Colonic mucosa (tissue), 4 donors: Measurements from ENCODE around the gene PRPF6. TPM values are rescaled to one million over a fixed set of nuclear protein-coding genes. Genes with fewer than 3 reads are reported as not detected.

Experiments
- DNase-seq: peaks from one replicate; pipeline ENCODE4 v3.0.0-alpha.2; 2020
- H3K27ac ChIP-seq: fragments of 200-600 bp; one replicate; pipeline ENCODE4 v1.8.0; 2021
- H3K27me3 ChIP-seq: fragments of 200-600 bp; one replicate; pipeline ENCODE4 v1.8.0; 2021
- H3K36me3 ChIP-seq: fragments of 200-600 bp; one replicate; pipeline ENCODE4 v1.8.0; 2021
- H3K4me1 ChIP-seq: fragments of 200-600 bp; one replicate; pipeline ENCODE4 v1.8.0; 2021; ENCODE audit warnings: mild to moderate bottlenecking
- H3K4me3 ChIP-seq: fragments of 200-600 bp; one replicate; pipeline ENCODE4 v1.8.0; 2021
- H3K9ac ChIP-seq, 2 donors: one replicate each; pipeline ENCODE4 v1.7.0; 2013; ENCODE audit warnings: control low read depth in 2 of 2, low read depth in 2 of 2, low read length in 2 of 2
- H3K9me3 ChIP-seq: fragments of 200-600 bp; one replicate; pipeline ENCODE4 v1.8.0; 2021
- CTCF ChIP-seq: fragments of 200-600 bp; IDR thresholded peaks from one replicate; pipeline ENCODE4 v1.8.0; 2022; ENCODE audit warnings: antibody characterized with exemption, mild to moderate bottlenecking
- intact Hi-C: fragments of 100-400 bp; cut with DNase I; formaldehyde crosslinking; loops from one replicate; pipeline ENCODE4 v1.14.1; 2022
- total RNA-seq, 2 donors: library from RNA; stranded (reverse); fragmentation: NEBNext Ultra II Directional in 1 of 2; extraction: Animal tissue kit (Norgen Biotek cat#: 25700) in 1 of 2; gene quantifications; one replicate each; pipeline ENCODE4 v1.2.1, GENCODE V29; 2021
- donor health status: healthy.
- donor health status: DM: no; HTN: no; CAD: no.
- donor health status: DM: no; HTN: no; CAD: no.

The PRPF6 gene
- total RNA-seq, 2 donors from 2014 or later, result 53.0 to 68.6 TPM

DNA sequence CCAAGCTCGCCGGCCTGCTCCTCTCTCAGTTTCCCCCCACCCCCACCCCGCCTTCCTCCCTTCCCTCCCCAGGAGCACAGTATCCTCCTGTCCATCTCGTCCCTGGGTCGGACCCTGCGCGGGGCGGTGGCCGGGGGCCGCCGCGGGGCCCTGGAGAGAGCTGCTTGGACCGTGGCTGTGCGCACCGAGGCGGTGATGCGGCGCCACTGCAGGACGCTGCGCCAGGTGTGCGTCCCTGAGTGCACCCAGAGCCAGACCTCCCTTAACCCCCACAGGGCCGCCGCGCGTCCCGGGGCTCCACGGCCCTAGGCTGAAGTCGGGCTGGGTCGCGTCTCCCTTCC, 57.3 kb downstream of the PRPF6 start:
- Histone ChIP-seq H3K4me3 (peak overlapping the region; percentile 53), H3K9me3 (no peaks in the 10 kb centered on the region), H3K4me1 (peaks cover 6% of the 10 kb centered on the region), H3K27ac (no peak overlapping the region), H3K36me3 (peaks cover 1% of the 10 kb centered on the region), H3K9ac (no peak overlapping the region), H3K27me3 (peaks cover 42% of the 10 kb centered on the region)
- TF ChIP-seq CTCF, result no peak
- intact Hi-C loops, result no loop called here
- DNase-seq, result no peak

- Histone ChIP-seq H3K4me3 (peak overlapping the region; percentile 53), H3K27me3 (peaks cover 42% of the 10 kb centered on the region), H3K27ac (no peak overlapping the region), H3K9ac (no peak overlapping the region), H3K36me3 (no peaks in the 10 kb centered on the region), H3K9me3 (no peaks in the 10 kb centered on the region), H3K4me1 (peaks cover 6% of the 10 kb centered on the region)
- peak; percentile 66 for TF ChIP-seq CTCF
- peak; percentile 78 for DNase-seq
- intact Hi-C loops, result no loop called here
These were observed 57.8 kb downstream of the PRPF6 start for GRCh38 chr20:64038565-64039292.

GRCh38 chr20:64039293-64040160, 58.6 kb downstream of the PRPF6 start:
- peak overlapping the region in 1 of 2 donors; percentile 4 for H3K9ac ChIP-seq
- H3K4me1 ChIP-seq, result peaks cover 6% of the 10 kb centered on the region
- peaks cover 42% of the 10 kb centered on the region for H3K27me3 ChIP-seq
- no peak for DNase-seq
- no peak overlapping the region for H3K27ac ChIP-seq
- H3K4me3 ChIP-seq, result peak overlapping the region; percentile 53
- H3K36me3 ChIP-seq, result no peaks in the 10 kb centered on the region
- intact Hi-C loops, result no loop called here
- H3K9me3 ChIP-seq, result no peaks in the 10 kb centered on the region
- no peak for TF ChIP-seq CTCF

DNA sequence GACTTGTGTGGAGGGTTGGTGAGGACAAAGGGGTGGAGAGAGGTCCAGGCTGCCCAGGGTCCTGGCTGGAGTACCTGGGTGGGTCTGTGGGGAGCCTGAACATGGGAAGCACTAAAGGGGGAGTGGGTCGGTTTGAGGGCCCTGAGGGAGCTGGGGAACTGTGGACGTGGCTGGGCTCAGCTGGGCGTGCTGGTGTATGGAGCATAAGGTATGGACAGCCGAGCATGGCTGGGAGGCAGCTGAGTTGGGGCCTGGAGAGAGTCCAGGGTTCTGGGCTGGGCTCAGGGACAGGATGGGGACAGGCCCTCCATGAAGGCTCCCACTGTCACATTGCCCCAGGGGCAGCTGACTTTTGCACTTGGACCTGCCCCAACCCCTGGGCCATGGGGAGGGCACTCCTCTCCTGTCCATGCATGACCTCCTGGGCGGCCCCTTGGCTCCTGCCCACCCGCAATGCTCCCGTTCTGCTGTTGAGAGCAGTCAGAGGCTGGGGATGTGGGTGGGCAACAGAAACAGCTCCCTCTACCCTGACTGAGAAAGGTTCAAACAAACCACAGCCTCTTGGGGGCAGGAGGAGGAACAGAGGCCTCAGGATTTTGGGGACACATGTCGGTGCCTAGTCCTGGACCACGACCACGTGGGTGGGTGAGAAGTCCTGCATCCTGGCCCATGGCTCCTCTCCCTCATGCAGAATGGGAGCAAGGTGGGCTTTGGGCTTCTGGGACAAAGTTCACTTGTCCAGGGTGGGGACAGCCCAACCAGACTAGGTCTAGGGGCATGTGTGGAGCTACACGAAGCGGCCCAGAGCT, 59.5 kb downstream of the PRPF6 start:
- no peak for DNase-seq

More for the DNA sequence above, 59.5 kb downstream of the PRPF6 start:
- intact Hi-C loops, result no loop called here
- H3K27ac ChIP-seq, result no peak overlapping the region
- H3K9me3 ChIP-seq, result no peaks in the 10 kb centered on the region
- peaks cover 42% of the 10 kb centered on the region for H3K27me3 ChIP-seq
- TF ChIP-seq CTCF, result no peak
- peak overlapping the region in 1 of 2 donors; percentile 12 for H3K9ac ChIP-seq
- no peaks in the 10 kb centered on the region for H3K36me3 ChIP-seq
- H3K4me3 ChIP-seq, result no peak overlapping the region
- peaks cover 6% of the 10 kb centered on the region for H3K4me1 ChIP-seq
